Activated CD8-positive, alpha-beta memory T cell treated with anti-CD3 and anti-CD28 coated beads for 36 hours (primary cell): ENCODE results near the gene RSF1. TPM values are rescaled to one million over a fixed set of nuclear protein-coding genes. Genes with fewer than 3 reads are reported as not detected.

Experiments used
- CTCF ChIA-PET: fragments of 350-600 bp; sonication (Branson Sonifier 250); formaldehyde crosslinking; loops from one replicate; lab custom pipeline; 2021; ENCODE audit warnings: antibody characterized with exemption; lab: Charles Lee
- POLR2A ChIA-PET: fragments of 350-600 bp; sonication (Branson Sonifier 250); formaldehyde crosslinking; loops from one replicate; lab custom pipeline; 2021; ENCODE audit warnings: antibody characterized with exemption; lab: Charles Lee
- total RNA-seq, 2 experiments: library from RNA; stranded (reverse); gene quantifications; one replicate each; pipeline ENCODE4 v1.2.3, GENCODE V29; 2021

RSF1 gene
- total RNA-seq, 2 experiments from 2014 or later, result 40.5 to 47.6 TPM

- ChIA-PET POLR2A (no interaction called here), CTCF (no interaction called here)
These were observed 114.5 kb downstream of the RSF1 start for GRCh38 chr11:77705876-77706579.

DNA sequence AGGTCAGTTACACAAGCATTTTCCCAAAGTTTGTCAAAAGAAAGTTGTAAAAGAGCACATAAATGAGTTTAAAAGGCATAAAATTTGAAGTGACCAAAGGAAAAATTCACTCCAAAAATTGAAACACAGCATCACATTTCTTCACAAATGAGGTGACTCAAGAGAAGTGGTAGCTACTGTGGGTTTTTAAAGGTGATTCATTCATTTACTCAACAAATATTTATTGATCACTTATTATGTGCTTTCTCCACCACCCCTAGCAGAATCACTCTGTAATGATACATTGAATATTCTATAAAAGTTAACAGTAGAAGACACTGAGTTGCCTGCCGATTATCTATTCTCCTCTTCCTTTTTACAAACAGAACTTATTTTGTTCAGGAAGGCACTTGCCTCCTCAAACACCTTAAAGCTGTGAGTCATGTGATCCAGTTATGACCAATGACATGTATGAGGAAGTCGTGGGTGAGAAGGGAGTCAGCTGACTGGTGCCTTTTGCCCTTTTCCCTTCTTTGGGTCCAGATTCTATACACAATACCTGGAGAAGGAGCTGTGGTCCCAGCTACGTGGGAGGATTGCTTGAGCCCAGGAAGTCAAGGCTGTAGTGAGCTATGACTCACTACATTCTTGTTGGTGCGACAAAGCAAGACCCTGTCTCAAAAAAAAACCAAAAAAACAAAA lies 115.2 kb downstream of the RSF1 start:
- ChIA-PET POLR2A (no interaction called here), CTCF (no interaction called here)

GRCh38 chr11:77704029-77704428 lies 116.5 kb downstream of the RSF1 start:
- ChIA-PET POLR2A (no interaction called here), CTCF (no interaction called here)

- ChIA-PET CTCF (no interaction called here), POLR2A (no interaction called here)
These were observed 121.1 kb downstream of the RSF1 start for GRCh38 chr11:77699425-77699824.

DNA sequence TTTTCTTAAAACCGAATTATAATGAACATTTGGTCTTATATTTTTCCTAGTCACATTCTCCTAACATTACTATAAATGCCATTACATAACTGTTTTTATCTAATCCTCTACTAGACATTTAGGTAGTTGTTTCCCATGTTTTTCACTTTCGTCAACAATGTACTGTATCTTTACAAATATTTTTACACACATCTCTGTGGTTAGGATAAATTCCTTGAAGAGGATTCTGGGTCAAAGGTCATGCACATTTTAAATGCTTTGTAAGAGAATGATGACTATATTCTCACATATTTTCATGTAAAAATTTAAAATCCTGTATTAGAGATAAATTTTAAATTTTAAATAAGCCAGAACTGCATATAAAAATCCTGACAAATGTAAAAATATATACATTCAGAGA lies 121.6 kb downstream of the RSF1 start:
- CTCF ChIA-PET, result no interaction called here
- POLR2A ChIA-PET, result no interaction called here

DNA sequence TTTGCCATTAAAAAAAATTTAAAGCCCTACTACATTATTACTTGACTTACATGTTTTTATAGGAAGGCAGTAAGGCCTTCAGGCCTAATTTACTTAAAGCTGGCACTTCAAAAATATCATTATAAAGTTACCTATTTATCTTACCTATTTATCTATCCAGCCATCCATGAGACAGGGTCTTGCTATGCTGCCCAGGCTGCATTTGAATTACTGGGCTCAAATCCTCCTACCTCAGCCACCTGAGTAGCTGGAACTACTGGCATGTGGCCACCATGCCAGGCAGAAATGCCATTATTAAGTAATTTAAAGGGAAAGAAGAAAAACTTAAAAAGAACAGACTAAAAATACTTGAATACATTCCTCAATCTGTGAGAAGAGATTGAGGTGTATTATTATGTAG lies 122.7 kb downstream of the RSF1 start:
- CTCF ChIA-PET, result no interaction called here
- POLR2A ChIA-PET, result no interaction called here

GRCh38 chr11:77695417-77695816 lies 125.1 kb downstream of the RSF1 start:
- CTCF ChIA-PET, result no interaction called here
- POLR2A ChIA-PET, result no interaction called here

GRCh38 chr11:77690649-77691048 lies 129.9 kb downstream of the RSF1 start:
- ChIA-PET POLR2A (no interaction called here), CTCF (no interaction called here)

- CTCF ChIA-PET, result no interaction called here
- POLR2A ChIA-PET, result no interaction called here
These were observed 133.4 kb downstream of the RSF1 start for GRCh38 chr11:77687088-77687487.

DNA sequence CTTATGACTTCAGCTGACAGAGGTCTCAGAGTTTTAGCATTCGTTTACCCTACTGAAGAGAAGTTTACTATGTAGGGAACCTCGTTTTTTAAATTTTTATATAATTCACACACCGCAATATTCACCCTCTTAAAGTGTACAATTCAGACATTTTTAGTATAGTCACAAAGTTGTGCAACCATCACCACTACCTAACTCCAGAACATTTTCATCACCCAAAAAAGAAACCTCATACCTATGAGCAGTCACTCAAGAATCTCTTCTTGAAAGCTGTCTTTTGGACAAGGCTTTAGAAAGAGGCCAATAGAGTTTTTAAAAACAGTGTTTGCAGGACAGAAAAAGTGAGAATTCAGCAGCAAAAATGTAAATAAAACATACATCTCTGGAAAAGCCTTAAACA lies 143.4 kb downstream of the RSF1 start:
- POLR2A ChIA-PET, result no interaction called here
- CTCF ChIA-PET, result interaction anchor here (0.7 kb wide), 1 partner anchor 848 kb away, joined by 3 read pairs; no protein-coding TSS in a partner anchor

DNA sequence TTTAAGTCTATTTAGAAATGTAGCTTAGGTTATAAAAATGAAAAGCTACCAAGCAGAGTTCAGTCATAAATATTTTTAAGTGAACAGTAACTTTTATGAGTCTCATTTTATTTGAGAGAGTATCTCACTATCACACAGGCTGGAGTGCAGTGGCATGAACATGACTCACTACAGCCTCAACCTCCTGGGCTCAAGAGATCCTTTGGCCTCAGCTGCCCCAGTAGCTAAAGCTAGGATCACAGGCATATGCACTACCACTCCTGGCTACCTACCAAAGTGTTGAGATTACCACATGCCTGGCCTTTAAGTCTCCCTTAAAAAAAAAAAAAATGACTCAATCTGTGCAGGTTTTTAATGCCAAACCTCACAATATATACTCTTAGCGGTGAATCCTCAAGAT lies 148.3 kb downstream of the RSF1 start:
- POLR2A ChIA-PET, result no interaction called here
- CTCF ChIA-PET, result no interaction called here

DNA sequence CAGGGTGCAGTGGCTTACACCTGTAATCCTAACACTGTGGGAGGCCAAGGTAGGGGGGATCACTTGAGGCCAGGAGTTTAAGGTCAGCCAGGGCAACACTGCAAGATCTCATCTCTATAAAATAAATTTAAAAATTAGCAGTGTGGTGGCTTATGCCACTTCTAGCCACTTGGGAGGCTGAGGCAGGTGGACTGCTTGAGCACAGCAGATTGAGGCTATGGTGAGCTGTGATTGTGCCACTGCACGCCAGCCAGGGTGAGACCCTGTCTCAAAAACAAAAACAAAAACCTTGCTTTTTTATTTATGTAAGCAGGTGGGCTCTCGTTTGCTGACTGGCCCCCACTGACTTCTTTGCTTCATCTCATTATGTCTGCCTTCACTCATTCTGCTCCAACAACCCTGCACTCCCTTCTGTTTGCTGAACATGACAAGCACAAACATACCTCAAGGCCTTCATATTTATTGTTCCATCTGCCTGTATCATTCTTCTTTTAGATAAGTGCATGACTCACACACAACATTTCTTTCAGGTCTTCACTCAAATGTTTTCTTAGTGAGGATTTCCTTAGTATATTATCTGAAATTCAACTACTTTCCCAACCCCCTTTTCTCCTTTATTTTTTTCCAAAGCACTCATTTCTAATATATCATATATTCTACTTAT lies 150.5 kb downstream of the RSF1 start:
- CTCF ChIA-PET, result no interaction called here

GRCh38 chr11:77668760-77669159 lies 151.8 kb downstream of the RSF1 start:
- POLR2A ChIA-PET, result no interaction called here
- CTCF ChIA-PET, result no interaction called here

More for the DNA sequence above, 150.5 kb downstream of the RSF1 start:
- POLR2A ChIA-PET, result no interaction called here

- ChIA-PET POLR2A (no interaction called here), CTCF (no interaction called here)
These were observed 155.1 kb downstream of the RSF1 start for GRCh38 chr11:77665240-77665965.

GRCh38 chr11:77661670-77662069 lies 158.9 kb downstream of the RSF1 start:
- CTCF ChIA-PET, result no interaction called here
- POLR2A ChIA-PET, result no interaction called here

DNA sequence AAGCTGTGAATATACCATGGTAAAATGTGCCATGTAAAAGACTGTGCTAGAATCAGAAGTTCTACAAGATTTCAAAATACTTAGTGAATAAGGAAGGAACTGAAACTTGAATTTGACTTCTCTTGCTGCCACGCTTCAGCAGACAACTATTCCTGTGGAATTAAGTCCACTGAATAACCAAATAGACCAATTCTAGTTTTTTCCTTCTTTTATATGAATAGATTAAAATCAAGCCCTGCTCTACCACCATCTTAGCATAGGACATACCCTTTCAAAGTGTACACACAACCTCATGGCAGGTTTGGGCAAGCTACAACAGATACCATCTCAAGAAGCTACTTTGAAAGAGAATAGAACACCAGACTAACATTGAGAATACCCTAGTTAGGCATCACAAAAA lies 159.6 kb downstream of the RSF1 start:
- ChIA-PET POLR2A (no interaction called here), CTCF (interaction anchor here (0.7 kb wide), 1 partner anchor 15 kb away, joined by 3 read pairs; no protein-coding TSS in a partner anchor)

GRCh38 chr11:77658213-77659013 lies 162.1 kb downstream of the RSF1 start:
- ChIA-PET POLR2A (no interaction called here), CTCF (no interaction called here)

GRCh38 chr11:77656362-77656761 lies 164.2 kb downstream of the RSF1 start:
- ChIA-PET CTCF (no interaction called here), POLR2A (no interaction called here)

- ChIA-PET CTCF (no interaction called here), POLR2A (no interaction called here)
These were observed 165.6 kb downstream of the RSF1 start for GRCh38 chr11:77654770-77655434.
